Measurements from ENCODE around the gene PPP1R7.

PPP1R7 gene

DNA sequence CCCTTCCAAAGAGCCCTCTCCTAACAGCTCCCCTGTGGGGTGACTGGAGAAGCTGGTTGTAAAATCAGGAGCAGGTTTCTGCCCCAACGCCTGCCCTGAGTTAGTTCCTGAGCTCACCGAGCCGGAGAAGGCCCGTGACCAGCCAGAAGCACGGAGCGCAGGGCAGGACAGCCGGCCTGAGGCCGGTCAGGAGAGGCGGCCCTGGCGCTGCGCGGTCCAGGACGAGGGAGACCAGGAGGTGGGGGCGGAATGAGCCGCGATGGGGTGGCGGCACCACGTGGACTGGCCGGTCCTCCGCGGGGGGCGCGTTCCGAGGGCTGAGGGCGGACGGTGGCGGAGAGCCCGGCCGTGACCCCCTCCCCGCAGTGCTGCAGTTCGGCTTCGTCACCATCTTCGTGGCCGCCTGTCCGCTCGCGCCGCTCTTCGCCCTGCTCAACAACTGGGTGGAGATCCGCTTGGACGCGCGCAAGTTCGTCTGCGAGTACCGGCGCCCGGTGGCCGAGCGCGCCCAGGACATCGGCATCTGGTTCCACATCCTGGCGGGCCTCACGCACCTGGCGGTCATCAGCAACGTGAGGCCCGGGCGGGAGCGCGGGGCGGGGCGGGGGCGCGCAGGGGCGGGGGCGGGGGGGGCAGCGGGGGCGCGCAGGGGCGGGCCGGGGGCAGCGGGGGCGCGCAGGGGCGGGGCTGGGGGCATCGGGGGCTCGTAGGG lies 67.2 kb downstream of the PPP1R7 start:
- DNase-seq: peak in 1 of 2 experiments; percentile 11

DNA sequence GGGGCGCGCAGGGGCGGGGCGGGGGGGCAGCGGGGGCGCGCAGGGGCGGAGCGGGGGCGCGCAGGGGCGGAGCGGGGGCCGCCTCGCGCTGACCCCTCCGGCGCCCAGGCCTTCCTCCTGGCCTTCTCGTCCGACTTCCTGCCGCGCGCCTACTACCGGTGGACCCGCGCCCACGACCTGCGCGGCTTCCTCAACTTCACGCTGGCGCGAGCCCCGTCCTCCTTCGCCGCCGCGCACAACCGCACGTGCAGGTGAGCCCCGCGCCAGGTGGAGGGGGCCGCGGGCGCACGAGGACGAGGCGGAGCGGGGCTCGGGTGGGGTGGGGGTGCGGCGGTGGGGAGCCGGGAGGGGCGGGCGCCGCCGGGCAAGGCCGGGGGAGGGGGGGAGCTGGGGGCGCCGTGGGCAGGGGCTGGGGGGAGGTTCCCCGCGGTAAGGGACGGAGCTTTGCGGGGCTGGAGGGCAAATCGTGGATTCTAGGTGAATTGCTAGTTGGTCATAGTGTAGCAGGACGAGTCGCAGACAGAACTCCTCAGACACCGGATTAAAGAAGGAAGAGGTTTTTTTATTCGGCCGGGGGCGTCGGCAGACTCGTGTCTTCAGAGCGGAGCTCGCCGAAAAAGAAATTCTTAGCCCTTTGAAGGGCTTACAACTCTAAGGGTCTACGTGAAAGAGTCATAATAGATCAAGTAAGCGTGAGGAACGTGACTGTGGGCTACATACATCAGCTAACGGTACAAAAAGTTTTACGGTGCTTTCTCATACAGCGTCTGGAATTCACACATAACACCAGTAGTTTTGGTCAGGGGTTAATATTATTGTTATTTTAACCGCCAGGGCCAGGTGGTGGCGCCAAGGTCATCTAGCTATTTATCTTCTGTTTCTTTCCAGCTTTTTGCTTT lies 68.1 kb downstream of the PPP1R7 start:
- DNase-seq: peak; percentile 18 to 21

DNA sequence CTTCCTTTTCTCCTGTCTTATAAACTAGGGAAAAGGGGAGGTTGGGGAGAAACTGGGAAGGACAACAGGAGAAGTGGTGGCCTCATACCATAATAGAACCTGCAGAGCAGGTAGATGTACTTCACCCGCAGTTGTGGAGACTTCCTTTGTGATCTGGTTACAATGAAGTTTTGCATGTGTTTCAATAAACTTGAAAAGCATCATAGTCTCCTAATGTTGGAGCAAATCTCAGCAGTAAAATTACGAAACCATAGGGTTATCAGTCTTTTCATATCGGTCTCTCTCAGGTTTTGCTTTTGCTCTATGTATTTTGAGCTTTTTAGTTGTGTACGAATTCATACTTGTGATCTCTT lies 68.7 kb downstream of the PPP1R7 start:
- DNase-seq: no peak

DNA sequence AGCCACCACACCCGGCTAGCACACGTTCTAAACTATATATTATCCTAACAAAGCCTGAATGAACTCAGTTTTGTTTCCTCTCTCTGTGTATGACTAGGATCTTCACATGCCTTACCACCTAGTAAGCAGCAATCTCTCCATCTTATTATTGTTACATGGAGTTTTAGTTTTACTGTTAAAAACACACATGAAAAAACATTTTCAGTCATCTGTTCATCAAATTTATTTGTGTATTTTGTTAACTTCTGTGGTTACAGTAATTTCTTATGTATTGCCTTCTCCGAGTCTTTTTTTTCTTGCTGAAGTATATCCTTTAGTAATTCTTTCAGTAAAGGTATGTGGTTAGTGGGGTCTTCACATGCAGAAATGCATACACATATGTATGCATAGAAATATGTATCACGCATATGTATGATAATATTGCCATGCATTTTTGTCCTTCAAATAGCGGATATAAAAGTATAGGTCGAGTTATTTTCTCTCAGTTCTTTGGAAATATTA lies 69.6 kb downstream of the PPP1R7 start:
- DNase-seq: no peak

DNA sequence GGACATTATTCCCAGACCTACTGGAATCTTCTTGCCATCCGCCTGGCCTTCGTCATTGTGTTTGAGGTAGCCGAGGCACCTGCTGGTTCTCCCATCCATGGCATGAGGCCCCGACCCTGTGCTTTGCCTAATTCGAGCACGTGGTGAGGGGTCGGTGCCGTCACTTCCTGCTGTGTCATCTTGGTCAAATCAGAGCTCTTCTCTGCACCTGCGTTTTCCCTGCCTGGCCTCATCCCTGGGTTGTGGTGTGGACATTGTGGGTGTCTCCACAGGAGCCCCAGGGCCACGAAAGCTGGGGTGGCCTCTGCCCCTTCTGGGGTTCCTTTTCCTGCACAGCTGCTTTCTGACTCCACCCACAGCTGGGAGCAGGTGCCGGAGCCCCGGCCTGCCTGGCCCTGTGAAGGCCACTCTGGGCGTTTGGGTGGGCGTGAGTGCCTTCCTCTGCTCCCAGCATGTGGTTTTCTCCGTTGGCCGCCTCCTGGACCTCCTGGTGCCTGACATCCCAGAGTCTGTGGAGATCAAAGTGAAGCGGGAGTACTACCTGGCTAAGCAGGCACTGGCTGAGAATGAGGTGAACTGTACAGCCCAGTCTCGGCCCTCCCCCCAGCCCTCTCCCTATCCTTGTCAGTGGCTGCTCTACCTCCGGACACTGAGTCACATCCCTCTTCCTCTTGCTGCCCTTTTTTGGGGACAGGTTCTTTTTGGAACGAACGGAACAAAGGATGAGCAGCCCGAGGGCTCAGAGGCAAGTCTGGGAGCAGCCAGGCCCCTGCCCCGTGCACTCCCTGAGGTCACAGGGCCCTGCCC lies 73.1 kb downstream of the PPP1R7 start:
- DNase-seq: no peak

DNA sequence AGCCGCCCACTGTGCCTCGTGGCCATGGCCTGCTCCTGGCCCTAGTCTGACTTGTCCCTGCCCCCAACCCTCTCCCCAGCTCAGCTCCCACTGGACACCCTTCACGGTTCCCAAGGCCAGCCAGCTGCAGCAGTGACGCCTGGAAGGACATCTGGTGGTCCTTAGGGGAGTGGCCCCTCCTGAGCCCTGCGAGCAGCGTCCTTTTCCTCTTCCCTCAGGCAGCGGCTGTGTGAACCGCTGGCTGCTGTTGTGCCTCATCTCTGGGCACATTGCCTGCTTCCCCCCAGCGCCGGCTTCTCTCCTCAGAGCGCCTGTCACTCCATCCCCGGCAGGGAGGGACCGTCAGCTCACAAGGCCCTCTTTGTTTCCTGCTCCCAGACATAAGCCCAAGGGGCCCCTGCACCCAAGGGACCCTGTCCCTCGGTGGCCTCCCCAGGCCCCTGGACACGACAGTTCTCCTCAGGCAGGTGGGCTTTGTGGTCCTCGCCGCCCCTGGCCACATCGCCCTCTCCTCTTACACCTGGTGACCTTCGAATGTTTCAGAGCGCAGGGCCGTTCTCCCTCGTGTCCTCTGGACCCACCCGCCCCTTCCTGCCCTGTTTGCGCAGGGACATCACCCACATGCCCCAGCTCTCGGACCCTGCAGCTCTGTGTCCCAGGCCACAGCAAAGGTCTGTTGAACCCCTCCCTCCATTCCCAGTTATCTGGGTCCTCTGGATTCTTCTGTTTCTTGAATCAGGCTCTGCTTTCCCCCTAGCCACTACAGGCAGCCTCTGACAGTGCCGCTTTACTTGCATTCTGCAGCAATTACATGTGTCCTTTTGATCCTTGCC lies 74.0 kb downstream of the PPP1R7 start:
- DNase-seq: no peak

DNA sequence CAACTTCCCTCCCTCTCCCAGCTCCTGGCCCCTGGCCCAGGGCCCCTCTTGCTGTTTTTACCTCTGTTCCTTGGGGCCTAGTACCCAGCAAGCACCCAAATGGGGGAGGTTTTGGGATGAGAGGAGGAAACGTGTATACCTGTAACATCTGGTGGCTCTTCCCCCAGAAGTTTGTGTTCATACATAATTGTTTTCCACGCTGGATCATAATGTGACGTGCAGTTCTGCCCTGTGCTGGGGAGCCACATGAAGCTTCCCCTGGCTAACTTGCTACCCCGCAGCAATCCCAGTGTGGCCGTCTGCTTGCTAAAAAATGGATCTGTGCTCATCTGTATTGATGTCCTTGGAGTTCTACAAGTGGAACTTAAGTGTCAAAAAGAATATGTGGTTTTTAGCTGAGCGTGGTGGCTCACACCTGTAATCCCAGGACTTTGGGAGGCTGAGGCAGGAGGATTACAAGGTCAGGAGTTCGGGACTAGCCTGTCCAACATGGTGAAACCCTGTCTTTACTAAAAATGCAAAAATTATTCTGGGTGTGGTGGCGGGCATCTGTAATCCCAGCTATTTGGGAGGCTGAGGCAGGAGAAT lies 74.7 kb downstream of the PPP1R7 start:
- no peak for DNase-seq

DNA sequence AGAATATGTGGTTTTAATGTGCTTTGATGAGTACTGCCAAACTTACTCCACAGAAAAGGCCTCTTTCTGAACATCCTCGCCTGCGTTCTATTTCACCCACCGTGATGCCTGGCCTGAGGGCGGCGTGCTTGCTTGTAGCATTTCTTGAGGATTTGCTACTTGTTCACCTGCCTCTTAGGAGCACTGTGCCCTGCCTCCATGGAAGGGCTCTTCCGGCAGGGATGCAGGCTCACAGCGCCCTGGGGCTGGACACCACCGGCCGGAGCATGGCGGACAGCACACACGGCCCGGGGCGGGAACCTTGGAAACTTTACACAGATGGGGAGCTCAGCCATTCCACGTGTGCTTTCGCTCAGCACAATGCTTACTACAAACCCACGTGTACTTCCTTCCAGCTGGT lies 75.3 kb downstream of the PPP1R7 start:
- DNase-seq: no peak

DNA sequence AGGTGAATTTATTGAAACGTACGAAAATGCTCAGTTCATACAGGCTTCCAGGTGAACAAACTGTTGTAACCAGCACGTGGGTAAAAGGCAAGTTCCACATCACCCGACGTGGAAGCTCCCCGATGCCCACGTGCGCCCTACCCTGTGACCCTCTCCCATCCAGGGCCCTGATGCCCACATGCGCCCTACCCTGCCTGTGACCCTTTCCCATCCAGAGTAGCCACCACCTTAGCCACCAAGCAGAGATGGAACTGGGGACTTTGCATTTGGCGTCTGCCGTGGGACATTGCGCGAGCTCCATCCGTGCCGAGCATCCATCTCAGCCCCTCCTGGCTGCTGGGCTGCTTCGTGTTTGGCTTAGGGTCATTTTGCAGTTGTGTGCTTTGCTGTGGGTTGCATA lies 75.7 kb downstream of the PPP1R7 start:
- DNase-seq: no peak

DNA sequence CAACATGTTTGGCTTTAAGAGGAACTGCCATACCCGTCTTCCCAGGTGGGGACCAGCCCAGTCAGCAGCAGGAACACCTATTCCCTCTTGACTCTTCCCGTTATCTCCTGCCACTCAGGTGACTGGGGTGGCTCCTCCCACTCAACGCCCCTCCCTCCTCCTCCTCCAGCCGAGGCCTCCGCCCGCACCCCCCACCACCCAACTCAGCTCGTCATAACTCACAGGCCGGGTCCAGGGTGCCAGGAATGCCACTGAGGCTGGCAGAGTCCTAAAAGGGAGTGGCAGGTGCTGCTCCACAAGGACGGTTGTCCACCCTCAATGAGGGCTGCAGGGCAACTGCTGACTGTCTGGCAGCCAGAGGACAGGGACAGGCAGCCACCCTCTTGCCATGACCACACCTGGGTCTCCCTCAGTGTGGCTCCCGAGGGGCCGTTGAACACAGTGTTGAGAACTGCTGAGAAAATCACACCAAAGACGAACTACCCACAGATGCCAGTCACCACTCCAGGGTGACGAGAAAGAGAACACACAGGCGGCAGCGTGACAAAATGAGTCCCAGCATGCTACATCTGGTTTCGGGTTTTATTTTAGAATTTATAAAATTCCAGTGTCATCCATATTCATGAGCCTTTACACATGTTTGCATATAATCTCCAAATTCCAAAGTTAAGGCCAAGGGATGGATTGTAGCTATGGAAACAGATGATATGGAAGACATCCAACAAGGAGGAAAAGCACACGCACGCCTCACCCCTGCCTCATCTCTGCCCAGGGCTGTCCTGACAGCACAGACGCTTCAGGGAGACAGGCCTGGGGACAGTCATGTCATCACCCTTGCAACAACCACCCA lies 76.7 kb downstream of the PPP1R7 start:
- DNase-seq: no peak

DNA sequence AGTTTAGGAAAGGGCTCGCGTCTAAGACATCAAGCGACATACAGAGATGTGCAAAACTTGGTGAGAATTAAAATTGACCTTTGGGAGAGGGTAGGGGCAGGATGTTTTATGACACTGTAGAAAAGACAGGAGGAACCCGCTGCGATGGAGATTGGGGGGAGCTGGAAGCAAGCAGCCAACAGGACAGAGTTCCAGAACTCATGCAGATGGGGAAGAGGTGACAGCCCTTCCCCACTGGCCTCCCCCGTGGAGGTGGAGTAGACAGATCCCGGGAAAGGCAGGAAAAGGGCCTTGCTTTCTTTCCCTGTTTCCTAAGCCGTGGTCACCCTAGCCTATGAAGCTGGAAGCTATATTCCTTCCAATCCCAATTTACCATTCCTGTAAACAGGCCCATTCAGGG lies 77.3 kb downstream of the PPP1R7 start:
- DNase-seq: no peak

DNA sequence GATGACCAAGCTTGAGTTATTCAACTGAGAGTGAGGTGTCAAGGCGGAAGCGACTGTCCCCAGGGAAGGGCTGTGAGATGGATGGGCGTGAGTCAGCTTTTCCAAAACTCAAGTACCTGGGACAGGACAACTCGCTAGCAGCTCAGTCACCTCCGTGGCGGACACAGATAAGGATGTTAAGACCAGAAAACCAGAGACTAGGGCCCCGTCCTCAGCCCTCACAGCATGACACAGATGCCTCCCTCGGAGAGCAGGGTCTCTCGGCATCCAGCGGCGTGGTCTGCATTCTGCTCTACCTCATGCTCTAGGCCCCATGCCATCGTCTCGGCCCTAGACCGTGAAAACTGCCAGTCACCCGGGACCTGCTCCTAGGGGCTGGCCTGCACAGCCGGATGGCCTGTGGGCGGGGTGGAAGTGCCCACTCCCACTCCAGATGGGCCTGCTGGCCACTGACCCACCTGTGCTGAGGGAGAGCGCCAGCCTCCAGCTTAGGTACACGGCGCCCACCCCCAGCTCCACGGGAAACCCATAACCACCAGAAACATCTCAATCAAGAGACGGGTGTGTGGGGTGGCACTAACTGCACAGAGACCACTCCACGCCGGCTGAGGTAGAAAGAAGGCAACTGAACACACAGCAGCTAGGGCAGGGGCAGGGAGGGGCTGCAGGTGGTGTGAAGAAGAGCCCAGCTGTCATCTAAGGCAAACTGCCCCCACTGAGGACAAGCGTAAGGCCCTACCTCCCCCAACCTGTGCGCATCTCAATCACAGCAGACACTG lies 78.0 kb downstream of the PPP1R7 start:
- no peak for DNase-seq

DNA sequence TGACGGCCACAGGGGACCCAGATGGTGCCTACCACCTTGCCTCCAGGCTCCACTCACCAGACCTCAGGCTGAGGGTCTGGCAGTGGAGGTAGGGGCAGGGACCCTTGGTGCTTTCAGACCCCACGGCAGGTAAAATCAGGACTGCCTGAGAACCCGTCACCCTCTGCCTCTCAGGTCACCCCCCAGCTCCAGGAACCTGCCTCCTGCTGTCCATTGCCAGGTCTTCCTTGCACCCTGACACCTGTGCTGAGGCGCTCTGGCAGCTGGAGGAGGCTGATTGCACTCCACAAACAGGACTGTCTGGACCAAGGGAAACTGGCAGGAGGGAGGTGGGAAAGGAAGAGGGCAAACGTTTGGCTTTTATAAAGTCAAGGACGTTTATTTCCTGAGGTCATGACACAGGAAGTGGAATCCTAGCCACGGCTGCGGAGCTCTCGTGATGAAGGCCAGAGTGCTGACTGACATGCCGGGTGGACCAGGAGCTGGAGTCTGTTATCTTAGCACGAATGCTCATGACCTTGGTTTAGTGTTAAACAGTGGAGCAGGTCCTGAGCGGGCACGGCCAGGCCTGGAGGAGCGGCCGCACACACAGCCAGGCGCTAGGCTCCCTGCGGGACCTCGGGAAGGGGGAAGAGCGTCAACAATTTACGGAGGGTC lies 78.7 kb downstream of the PPP1R7 start:
- no peak for DNase-seq

DNA sequence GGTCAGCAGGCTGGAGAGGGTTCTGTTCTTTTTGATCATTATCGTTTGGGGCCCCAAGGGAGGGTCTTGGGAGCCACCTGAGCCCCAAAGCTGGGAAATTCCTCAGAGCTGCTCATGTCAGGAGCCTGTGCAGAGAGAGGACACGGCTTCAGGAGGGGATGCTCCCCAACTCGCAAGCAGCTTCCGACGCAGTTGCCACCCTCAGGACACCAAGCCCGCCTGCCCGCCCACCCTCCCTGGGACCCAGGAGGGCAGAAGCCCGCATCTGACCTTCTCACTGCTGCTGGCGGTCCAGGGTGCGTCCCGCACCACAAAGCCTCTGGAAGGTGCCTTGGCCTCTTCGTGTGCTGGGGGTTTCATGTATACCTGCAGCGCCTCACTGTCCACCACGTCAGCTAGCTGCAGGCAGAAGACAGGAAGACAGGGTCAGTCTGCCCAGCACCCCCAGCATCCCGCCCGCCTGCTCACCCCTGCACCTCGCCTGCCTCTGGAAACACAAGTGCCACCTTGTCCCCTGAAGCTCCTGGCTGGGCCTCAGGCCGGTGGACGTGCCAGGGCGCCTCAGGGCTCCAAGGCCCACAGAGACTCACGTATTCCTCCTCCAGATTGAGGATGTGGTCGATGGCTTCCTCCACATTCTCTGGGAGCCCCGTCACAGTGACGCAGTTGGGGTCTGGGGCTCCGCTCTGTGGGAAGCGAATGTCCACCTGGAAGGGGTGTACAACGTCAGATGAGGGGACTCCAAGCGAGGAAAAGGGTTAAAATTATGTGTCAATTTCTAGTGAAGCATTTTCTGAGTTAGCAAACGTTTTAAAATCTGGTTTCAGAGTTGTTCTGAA lies 79.5 kb downstream of the PPP1R7 start:
- DNase-seq: no peak

DNA sequence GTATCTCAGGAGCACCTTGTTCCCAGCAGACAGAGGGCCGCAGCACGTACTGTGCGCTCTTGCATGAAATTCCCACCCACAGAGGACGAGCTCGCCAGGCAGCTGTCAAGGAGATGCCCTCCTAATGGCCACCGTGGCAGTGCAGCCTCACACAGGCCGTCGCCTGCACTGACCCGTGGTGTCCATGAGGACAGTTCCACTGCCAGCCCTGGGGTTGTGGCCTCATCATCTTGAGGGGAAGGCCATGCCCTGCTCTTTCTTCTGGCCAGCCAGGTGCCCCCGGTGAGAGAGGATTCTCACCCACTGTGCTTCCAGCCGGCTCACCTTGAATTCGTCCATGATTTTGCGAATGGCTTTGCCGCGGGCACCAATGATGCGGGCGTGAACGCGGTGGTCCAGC lies 80.2 kb downstream of the PPP1R7 start:
- no peak for DNase-seq

DNA sequence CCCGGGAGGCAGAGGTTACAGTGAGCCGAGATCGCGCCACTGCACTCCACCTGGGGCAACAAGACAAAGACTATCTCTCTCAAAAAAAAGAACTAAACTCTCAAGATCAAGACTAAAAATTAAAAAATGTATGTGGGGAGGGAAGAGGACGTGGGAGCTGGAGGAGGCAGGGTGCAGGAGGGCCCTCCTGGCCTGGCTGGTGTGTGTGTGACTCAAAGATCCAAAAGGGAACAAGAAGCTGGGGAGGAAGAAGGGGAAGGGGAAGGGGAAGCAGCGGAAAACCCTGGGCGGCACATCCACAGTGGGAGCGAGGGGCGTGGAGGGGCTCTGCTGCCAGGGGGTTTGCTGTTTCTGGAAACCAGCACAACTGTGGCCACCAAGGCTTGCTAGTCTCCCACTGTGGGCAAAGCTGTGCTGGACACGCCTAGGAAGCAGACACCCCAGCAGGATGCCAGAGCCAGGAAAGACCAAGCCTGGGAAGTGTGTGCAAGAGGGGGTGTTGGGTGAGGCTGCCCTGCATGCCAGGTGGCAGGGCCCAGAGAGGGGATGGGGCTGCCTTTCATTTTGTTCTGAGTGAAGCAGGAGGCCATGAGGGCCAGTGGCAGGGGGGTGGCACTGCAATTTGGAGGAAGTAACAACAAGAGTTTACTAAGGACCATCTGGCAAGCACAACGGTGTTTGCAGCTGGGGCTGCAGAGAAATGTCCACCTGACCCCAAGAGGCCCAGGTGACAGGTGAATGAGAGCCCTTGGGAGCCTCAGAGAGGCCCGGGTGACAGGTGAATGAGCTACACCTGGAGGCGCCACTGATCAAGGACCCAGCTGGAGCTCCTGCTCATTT lies 82.7 kb downstream of the PPP1R7 start:
- no peak for DNase-seq
